Parathyroid adenoma (tissue), 2 donors: ENCODE measurements around the gene GATA6.

ENCODE experiments used
- H2AFZ ChIP-seq: fragments of 300-600 bp; sonication (generic); one replicate; pipeline ENCODE4 v1.7.0; 2017; ENCODE audit warnings: antibody characterized with exemption, mild to moderate bottlenecking
- H3K27ac ChIP-seq: fragments of 300-600 bp; sonication (generic); one replicate; pipeline ENCODE4 v1.7.0; 2017
- H3K27me3 ChIP-seq: fragments of 300-600 bp; sonication (generic); one replicate; pipeline ENCODE4 v1.7.0; 2017; ENCODE audit warnings: low read length; ENCODE audit not compliant: control insufficient read depth, insufficient read depth
- H3K36me3 ChIP-seq: fragments of 300-600 bp; sonication (generic); one replicate; pipeline ENCODE4 v1.7.0; 2017; ENCODE audit warnings: low read length; ENCODE audit not compliant: control insufficient read depth, insufficient read depth
- H3K4me1 ChIP-seq: fragments of 300-600 bp; sonication (generic); one replicate; pipeline ENCODE4 v1.7.0; 2017; ENCODE audit warnings: control low read depth
- H3K4me2 ChIP-seq: fragments of 300-600 bp; sonication (generic); one replicate; pipeline ENCODE4 v1.7.0; 2017; ENCODE audit warnings: low read length
- H3K4me3 ChIP-seq: fragments of 300-600 bp; sonication (generic); one replicate; pipeline ENCODE4 v1.7.0; 2017; ENCODE audit warnings: low read depth, low read length
- H3K79me2 ChIP-seq: fragments of 300-600 bp; sonication (generic); one replicate; pipeline ENCODE4 v1.7.0; 2017; ENCODE audit warnings: control low read depth
- H3K9ac ChIP-seq: fragments of 300-600 bp; sonication (generic); one replicate; pipeline ENCODE4 v1.7.0; 2017; ENCODE audit warnings: mild to moderate bottlenecking
- H3K9me3 ChIP-seq: fragments of 300-600 bp; sonication (generic); one replicate; pipeline ENCODE4 v1.7.0; 2017; ENCODE audit warnings: low read length; ENCODE audit not compliant: control insufficient read depth
- CTCF ChIP-seq: fragments of 300-600 bp; sonication (generic); IDR thresholded peaks from one replicate; pipeline ENCODE4 v1.7.0; 2017; ENCODE audit warnings: antibody characterized with exemption, mild to moderate bottlenecking
- donor health status: primary hyperparathyroidism.

Gene GATA6

GRCh38 chr18:22165049-22165602, 4.3 kb upstream of the GATA6 start:
- no peaks in the 10 kb centered on the region for H3K36me3 ChIP-seq
- no peak overlapping the region for H3K4me3 ChIP-seq
- H3K9me3 ChIP-seq = no peaks in the 10 kb centered on the region
- H3K4me2 ChIP-seq = no peak overlapping the region
- H3K9ac ChIP-seq = no peak overlapping the region
- H3K79me2 ChIP-seq = no peaks in the 10 kb centered on the region
- no peaks in the 10 kb centered on the region for H3K4me1 ChIP-seq
- peak overlapping the region; percentile 29 for H2AFZ ChIP-seq
- peaks cover 38% of the 10 kb centered on the region for H3K27me3 ChIP-seq
- H3K27ac ChIP-seq = no peak overlapping the region
- TF ChIP-seq CTCF = no peak

GRCh38 chr18:22165603-22166068, 3.8 kb upstream of the GATA6 start:
- Histone ChIP-seq H3K9ac (no peak overlapping the region), H3K4me1 (no peaks in the 10 kb centered on the region)

GRCh38 chr18:22166069-22166950, 3.1 kb upstream of the GATA6 start:
- TF ChIP-seq CTCF = no peak
- Histone ChIP-seq H3K79me2 (no peaks in the 10 kb centered on the region), H3K36me3 (no peaks in the 10 kb centered on the region), H3K9me3 (no peaks in the 10 kb centered on the region), H2AFZ (no peak overlapping the region), H3K27ac (no peak overlapping the region), H3K9ac (no peak overlapping the region), H3K4me2 (no peak overlapping the region), H3K4me3 (no peak overlapping the region), H3K27me3 (peaks cover 40% of the 10 kb centered on the region), H3K4me1 (no peaks in the 10 kb centered on the region)

More at GRCh38 chr18:22165603-22166068, 3.8 kb upstream of the GATA6 start:
- no peak for TF ChIP-seq CTCF
- H3K4me3 ChIP-seq = no peak overlapping the region
- no peak overlapping the region for H2AFZ ChIP-seq
- H3K4me2 ChIP-seq = no peak overlapping the region
- no peaks in the 10 kb centered on the region for H3K9me3 ChIP-seq
- peaks cover 38% of the 10 kb centered on the region for H3K27me3 ChIP-seq
- no peaks in the 10 kb centered on the region for H3K36me3 ChIP-seq
- no peaks in the 10 kb centered on the region for H3K79me2 ChIP-seq
- no peak overlapping the region for H3K27ac ChIP-seq

- H3K9ac ChIP-seq = no peak overlapping the region
- no peak for TF ChIP-seq CTCF
- no peaks in the 10 kb centered on the region for H3K9me3 ChIP-seq
- H3K36me3 ChIP-seq = no peaks in the 10 kb centered on the region
- H3K27ac ChIP-seq = no peak overlapping the region
- H3K4me2 ChIP-seq = no peak overlapping the region
- no peak overlapping the region for H2AFZ ChIP-seq
- no peaks in the 10 kb centered on the region for H3K79me2 ChIP-seq
- peaks cover 39% of the 10 kb centered on the region for H3K27me3 ChIP-seq
- no peak overlapping the region for H3K4me3 ChIP-seq
- no peaks in the 10 kb centered on the region for H3K4me1 ChIP-seq
These were observed 2.3 kb upstream of the GATA6 start for GRCh38 chr18:22167091-22167470.
